OCI-LY1 (cell line): ENCODE results near the gene OR2F2.

ENCODE experiments used
- H2AFZ ChIP-seq: fragments of 200-600 bp; sonication (generic), shearing (Covaris generic); 2 replicates; pipeline ENCODE4 v1.6.0; 2014; ENCODE audit warnings: antibody characterized with exemption, mild to moderate bottlenecking, low read length
- H3F3A ChIP-seq: fragments of 200-600 bp; sonication (generic), shearing (Covaris generic); 2 replicates; pipeline ENCODE4 v1.6.0; 2014; ENCODE audit warnings: mild to moderate bottlenecking, antibody characterized with exemption, low read length, moderate library complexity; ENCODE audit not compliant: insufficient read depth
- H3K27ac ChIP-seq: fragments of 200-600 bp; sonication (generic); 2 replicates; pipeline ENCODE4 v1.5.1; 2014; ENCODE audit warnings: low read length, mixed run types, mild to moderate bottlenecking, low read depth; ENCODE audit not compliant: poor library complexity, severe bottlenecking
- H3K27me3 ChIP-seq: fragments of 200-600 bp; sonication (generic); 2 replicates; pipeline ENCODE4 v1.6.0; 2014; ENCODE audit warnings: antibody characterized with exemption, mild to moderate bottlenecking, low read length, moderate library complexity; ENCODE audit not compliant: insufficient read depth
- H3K36me3 ChIP-seq: fragments of 200-600 bp; sonication (generic); 2 replicates; pipeline ENCODE4 v1.6.1; 2014; ENCODE audit warnings: mild to moderate bottlenecking, antibody characterized with exemption, low read length, moderate library complexity, mixed read lengths; ENCODE audit not compliant: insufficient read depth
- H3K4me1 ChIP-seq: fragments of 200-600 bp; sonication (generic); 2 replicates; pipeline ENCODE4 v1.5.1; 2014; ENCODE audit warnings: mild to moderate bottlenecking, low read length, moderate library complexity; ENCODE audit not compliant: insufficient read depth, severe bottlenecking
- H3K4me2 ChIP-seq: fragments of 200-600 bp; sonication (generic), shearing (Covaris generic); 2 replicates; pipeline ENCODE4 v1.6.1; 2014; ENCODE audit warnings: low read length
- H3K4me3 ChIP-seq: fragments of 200-600 bp; sonication (generic); 2 replicates; pipeline ENCODE4 v1.5.1; 2014; ENCODE audit warnings: low read length, low read depth, mild to moderate bottlenecking, mixed read lengths; ENCODE audit not compliant: poor library complexity, severe bottlenecking
- H3K79me2 ChIP-seq: fragments of 200-600 bp; shearing (Covaris generic); 2 replicates; pipeline ENCODE4 v1.6.1; 2016; ENCODE audit warnings: mixed run types, low read length, mixed read lengths; ENCODE audit not compliant: insufficient read depth
- H3K9ac ChIP-seq: fragments of 200-600 bp; sonication (generic), shearing (Covaris generic); 2 replicates; pipeline ENCODE4 v1.6.1; 2014; ENCODE audit warnings: mild to moderate bottlenecking, low read length, mixed read lengths
- H3K9me2 ChIP-seq: fragments of 200-600 bp; sonication (generic), shearing (Covaris generic); 2 replicates; pipeline ENCODE4 v1.6.1; 2014; ENCODE audit warnings: low read depth, mild to moderate bottlenecking, low read length, mixed read lengths
- H3K9me3 ChIP-seq: fragments of 200-600 bp; shearing (Covaris generic); 2 replicates; pipeline ENCODE4 v1.6.1; 2014; ENCODE audit warnings: low read length, mixed read lengths
- H4K20me1 ChIP-seq: fragments of 200-600 bp; sonication (generic), shearing (Covaris generic); 2 replicates; pipeline ENCODE4 v1.6.0; 2016; ENCODE audit warnings: mild to moderate bottlenecking, low read length; ENCODE audit not compliant: insufficient read depth
- CTCF ChIP-seq: fragments of 200-600 bp; sonication (generic), shearing (Covaris generic); IDR thresholded peaks from 2 replicates; pipeline ENCODE4 v1.5.1; 2017; ENCODE audit warnings: mild to moderate bottlenecking, antibody characterized with exemption, low read length, moderate library complexity, mixed read lengths
- EZH2 ChIP-seq: fragments of 200-600 bp; sonication (generic), shearing (Covaris generic); IDR thresholded peaks from 2 replicates; pipeline ENCODE4 v1.8.0; 2017; ENCODE audit warnings: borderline replicate concordance, mixed run types, mild to moderate bottlenecking, antibody characterized with exemption, low read length, moderate library complexity, mixed read lengths

The OR2F2 gene

GRCh38 chr7:143973870-143974416, 38.9 kb downstream of the OR2F2 start:
- Histone ChIP-seq H2AFZ (no peak overlapping the region), H3K36me3 (no peaks in the 10 kb centered on the region), H3K9ac (no peak overlapping the region), H3F3A (no peaks in the 10 kb centered on the region), H3K4me1 (no peaks in the 10 kb centered on the region), H3K9me3 (no peaks in the 10 kb centered on the region), H3K4me2 (no peak overlapping the region), H3K27ac (no peak overlapping the region), H3K27me3 (no peaks in the 10 kb centered on the region), H4K20me1 (no peaks in the 10 kb centered on the region), H3K4me3 (no peak overlapping the region), H3K9me2 (no peaks in the 10 kb centered on the region), H3K79me2 (no peaks in the 10 kb centered on the region)
- TF ChIP-seq CTCF (no peak), EZH2 (no peak)

GRCh38 chr7:143974459-143974858, 39.4 kb downstream of the OR2F2 start:
- Histone ChIP-seq H3K27ac (no peak overlapping the region), H3K4me3 (no peak overlapping the region), H3K9me3 (no peaks in the 10 kb centered on the region), H4K20me1 (no peaks in the 10 kb centered on the region), H3F3A (no peaks in the 10 kb centered on the region), H2AFZ (no peak overlapping the region), H3K9ac (no peak overlapping the region), H3K4me1 (no peaks in the 10 kb centered on the region), H3K27me3 (no peaks in the 10 kb centered on the region), H3K9me2 (no peaks in the 10 kb centered on the region), H3K4me2 (no peak overlapping the region), H3K79me2 (no peaks in the 10 kb centered on the region), H3K36me3 (no peaks in the 10 kb centered on the region)
- no peak for TF ChIP-seq CTCF
- no peak for TF ChIP-seq EZH2

GRCh38 chr7:143975617-143976016, 40.6 kb downstream of the OR2F2 start:
- no peaks in the 10 kb centered on the region for H3K4me1 ChIP-seq
- H3K79me2 ChIP-seq: no peaks in the 10 kb centered on the region
- H2AFZ ChIP-seq: no peak overlapping the region
- H4K20me1 ChIP-seq: no peaks in the 10 kb centered on the region
- H3K36me3 ChIP-seq: no peaks in the 10 kb centered on the region
- no peak overlapping the region for H3K9ac ChIP-seq
- no peaks in the 10 kb centered on the region for H3K27me3 ChIP-seq
- H3K9me3 ChIP-seq: no peaks in the 10 kb centered on the region
- TF ChIP-seq EZH2: no peak
- TF ChIP-seq CTCF: no peak
- H3K4me2 ChIP-seq: no peak overlapping the region
- H3K4me3 ChIP-seq: no peak overlapping the region
- no peaks in the 10 kb centered on the region for H3F3A ChIP-seq
- H3K27ac ChIP-seq: no peak overlapping the region
- no peaks in the 10 kb centered on the region for H3K9me2 ChIP-seq
